ENCODE data around the gene EIF1AX.
"Not testable (repeated sequence)": the region's sequence is repeated elsewhere in the genome, so short reads cannot be mapped to it uniquely, and the experiment has no call there.

EIF1AX gene

GRCh38 chrX:20126833-20127232 lies 14.8 kb downstream of the EIF1AX start:
- DNase-seq (ENCODE audit: low spot score): not testable (repeated sequence)

- no peak for DNase-seq (ENCODE audit: low spot score)
Measured at GRCh38 chrX:20124964-20125363, 16.7 kb downstream of the EIF1AX start.

- DNase-seq (ENCODE audit: low spot score): no peak
Measured at GRCh38 chrX:20118065-20118824, 23.4 kb downstream of the EIF1AX start.

GRCh38 chrX:20116577-20117240 lies 24.9 kb downstream of the EIF1AX start, which contains the start of gene MAP7D2:
MAP7D2 (minus strand) TSS chrX:20116907; CDS start chrX:20116879, 28 bp downstream.
- no peak for DNase-seq (ENCODE audit: low spot score)

GRCh38 chrX:20116087-20116576 lies 25.5 kb downstream of the EIF1AX start:
- DNase-seq (ENCODE audit: low spot score): no peak

- no peak for DNase-seq (ENCODE audit: low spot score)
Measured at GRCh38 chrX:20112022-20112774, 29.4 kb downstream of the EIF1AX start.

- DNase-seq (ENCODE audit: low spot score): no peak
Measured at GRCh38 chrX:20111271-20111670, 30.4 kb downstream of the EIF1AX start.

- DNase-seq (ENCODE audit: low spot score): no peak
Measured at GRCh38 chrX:20101934-20102581, 39.6 kb downstream of the EIF1AX start.

GRCh38 chrX:20091499-20091898 lies 50.1 kb downstream of the EIF1AX start:
- no peak for DNase-seq (ENCODE audit: low spot score)

- DNase-seq (ENCODE audit: low spot score): no peak
Measured at GRCh38 chrX:20089845-20090244, 51.8 kb downstream of the EIF1AX start.

GRCh38 chrX:20080277-20080676 lies 61.4 kb downstream of the EIF1AX start:
- DNase-seq (ENCODE audit: low spot score): no peak
